BJ (cell line): Measurements from ENCODE around the gene ARHGDIA. TPM values are rescaled to one million over a fixed set of nuclear protein-coding genes. Genes with fewer than 3 reads are reported as not detected.

Source experiments
- CTCF ChIA-PET: fragments of 350-600 bp; formaldehyde crosslinking; extraction: SDS; loops from one replicate; lab custom pipeline; 2021; ENCODE audit warnings: antibody characterized with exemption, inconsistent platforms; lab: Yijun Ruan, JAX
- POLR2A ChIA-PET: fragments of 300-600 bp; sonication (Branson Sonifier 250); formaldehyde crosslinking; extraction: SDS; loops from one replicate; lab custom pipeline; 2021; ENCODE audit warnings: antibody characterized with exemption; lab: Charles Lee
- DNase-seq: peaks from one replicate; pipeline ENCODE4 v3.0.0-alpha.2; 2011; ENCODE audit warnings: low read depth
- H3K27me3 ChIP-seq: 2 replicates; pipeline ENCODE4 v1.6.0; 2011; ENCODE audit warnings: low read length; ENCODE audit not compliant: control insufficient read depth, insufficient read depth
- H3K36me3 ChIP-seq: 2 replicates; pipeline ENCODE4 v1.5.1; 2011; ENCODE audit warnings: low read length; ENCODE audit not compliant: control insufficient read depth, insufficient read depth
- H3K4me3 ChIP-seq: 2 replicates; pipeline ENCODE4 v1.5.1; 2011; ENCODE audit warnings: low read depth, mild to moderate bottlenecking, control low read depth, low read length
- polyA plus RNA-seq: library from polyadenylated mRNA; depleted of rRNA; stranded (reverse); fragments of >200 nt; gene quantifications from 2 replicates; pipeline ENCODE4 v1.2.3, GENCODE V29; 2011
- TF ChIP-seq, protein P1 (sequence below): IDR thresholded peaks from 2 replicates; pipeline ENCODE4 v1.5.1; 2011; ENCODE audit warnings: low read depth, mild to moderate bottlenecking, control low read depth, inconsistent platforms, low read length, moderate library complexity; ENCODE audit not compliant: insufficient read depth

Gene ARHGDIA
- polyA plus RNA-seq, 1 experiment = 163 TPM

- ChIA-PET CTCF (no interaction called here), POLR2A (no interaction called here)
- Histone ChIP-seq H3K4me3 (no peak overlapping the region), H3K27me3 (no peaks in the 10 kb centered on the region), H3K36me3 (peaks cover 30% of the 10 kb centered on the region)
- TF ChIP-seq, protein P1, sequence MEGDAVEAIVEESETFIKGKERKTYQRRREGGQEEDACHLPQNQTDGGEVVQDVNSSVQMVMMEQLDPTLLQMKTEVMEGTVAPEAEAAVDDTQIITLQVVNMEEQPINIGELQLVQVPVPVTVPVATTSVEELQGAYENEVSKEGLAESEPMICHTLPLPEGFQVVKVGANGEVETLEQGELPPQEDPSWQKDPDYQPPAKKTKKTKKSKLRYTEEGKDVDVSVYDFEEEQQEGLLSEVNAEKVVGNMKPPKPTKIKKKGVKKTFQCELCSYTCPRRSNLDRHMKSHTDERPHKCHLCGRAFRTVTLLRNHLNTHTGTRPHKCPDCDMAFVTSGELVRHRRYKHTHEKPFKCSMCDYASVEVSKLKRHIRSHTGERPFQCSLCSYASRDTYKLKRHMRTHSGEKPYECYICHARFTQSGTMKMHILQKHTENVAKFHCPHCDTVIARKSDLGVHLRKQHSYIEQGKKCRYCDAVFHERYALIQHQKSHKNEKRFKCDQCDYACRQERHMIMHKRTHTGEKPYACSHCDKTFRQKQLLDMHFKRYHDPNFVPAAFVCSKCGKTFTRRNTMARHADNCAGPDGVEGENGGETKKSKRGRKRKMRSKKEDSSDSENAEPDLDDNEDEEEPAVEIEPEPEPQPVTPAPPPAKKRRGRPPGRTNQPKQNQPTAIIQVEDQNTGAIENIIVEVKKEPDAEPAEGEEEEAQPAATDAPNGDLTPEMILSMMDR = no peak
- DNase-seq = no peak
Measured at GRCh38 chr17:81889602-81890001, 18.5 kb upstream of the ARHGDIA start.

DNA sequence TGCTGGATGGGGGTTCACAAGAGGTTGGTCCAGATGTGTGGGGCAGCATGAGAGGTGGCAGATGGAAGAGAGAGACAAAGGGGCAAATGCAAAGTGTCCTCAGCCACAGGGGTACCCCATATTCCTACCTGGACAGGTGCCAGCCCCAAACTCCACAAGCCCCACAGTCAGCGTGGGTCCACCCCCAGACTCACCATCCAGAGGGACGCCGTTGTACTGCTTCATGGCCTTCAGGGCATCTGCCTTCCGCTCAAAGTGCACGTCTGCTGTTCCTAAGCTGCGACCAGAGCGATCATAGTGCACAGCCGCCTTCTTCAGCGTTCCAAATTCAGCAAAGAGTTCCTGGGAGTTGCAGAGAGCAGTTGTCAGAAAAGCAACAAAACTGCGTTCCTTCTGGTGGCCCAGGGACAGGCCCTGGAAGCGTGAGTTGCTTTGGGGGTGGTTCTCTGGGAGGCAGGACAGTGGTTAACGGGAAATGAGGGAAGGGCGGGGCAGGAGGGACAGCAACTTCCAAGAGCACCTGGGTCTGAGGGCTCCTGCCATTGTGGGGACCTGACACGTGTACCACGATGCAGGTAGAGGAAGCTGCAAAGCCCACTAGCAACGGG lies 18.0 kb upstream of the ARHGDIA start:
- ChIA-PET POLR2A (no interaction called here), CTCF (interaction anchor here (0.7 kb wide), 1 partner anchor 71 kb away, joined by 3 read pairs; no protein-coding TSS in a partner anchor)
- Histone ChIP-seq H3K4me3 (no peak overlapping the region), H3K36me3 (peaks cover 27% of the 10 kb centered on the region), H3K27me3 (no peaks in the 10 kb centered on the region)
- TF ChIP-seq, protein P1 = no peak
- no peak for DNase-seq

DNA sequence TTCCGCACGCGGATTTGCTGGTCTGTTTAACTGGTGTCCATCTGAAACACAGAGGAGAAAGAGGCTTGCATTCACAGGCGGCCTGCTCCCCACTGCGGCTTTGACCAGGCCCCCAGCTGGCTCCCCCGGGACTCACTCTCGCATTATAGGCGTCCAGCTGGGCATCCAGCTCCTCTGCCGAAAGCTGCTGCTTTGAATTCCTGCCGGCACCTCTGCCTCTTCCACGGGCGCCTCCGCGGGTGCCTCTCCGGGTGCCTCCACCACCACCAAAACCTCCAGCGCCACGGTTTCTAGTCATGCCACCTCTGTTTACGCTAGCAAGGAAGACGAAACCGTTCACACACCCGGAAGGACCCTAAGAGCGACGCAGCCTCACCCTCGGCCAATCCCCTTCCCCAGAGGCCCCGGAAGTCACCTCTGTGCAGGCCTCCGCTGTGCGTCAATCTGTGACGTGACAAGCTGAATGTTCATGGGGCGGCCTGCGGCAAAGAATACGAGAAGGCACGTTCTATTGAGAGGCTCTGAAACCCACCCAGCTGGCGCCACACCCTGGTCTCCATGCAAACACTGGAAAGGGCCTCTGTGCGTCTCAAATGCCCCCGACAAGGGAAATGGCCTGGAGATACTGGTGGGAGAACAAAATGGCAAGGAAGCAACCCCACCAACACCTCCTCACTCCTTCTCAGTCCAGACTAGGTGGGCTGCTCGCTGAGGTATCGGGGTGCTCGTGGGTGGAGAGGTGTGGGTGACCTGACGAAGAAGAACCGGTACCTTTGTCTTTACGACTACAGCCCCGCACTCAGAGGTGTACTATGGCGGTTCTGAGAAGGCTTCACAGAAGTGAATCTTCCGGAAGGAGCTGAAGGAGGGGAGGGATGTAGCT lies 17.2 kb upstream of the ARHGDIA start:
- peaks cover 27% of the 10 kb centered on the region for H3K36me3 ChIP-seq
- no peak for DNase-seq
- CTCF ChIA-PET = interaction anchor here (0.7 kb wide), 1 partner anchor 72 kb away, joined by 3 read pairs; no protein-coding TSS in a partner anchor

DNA sequence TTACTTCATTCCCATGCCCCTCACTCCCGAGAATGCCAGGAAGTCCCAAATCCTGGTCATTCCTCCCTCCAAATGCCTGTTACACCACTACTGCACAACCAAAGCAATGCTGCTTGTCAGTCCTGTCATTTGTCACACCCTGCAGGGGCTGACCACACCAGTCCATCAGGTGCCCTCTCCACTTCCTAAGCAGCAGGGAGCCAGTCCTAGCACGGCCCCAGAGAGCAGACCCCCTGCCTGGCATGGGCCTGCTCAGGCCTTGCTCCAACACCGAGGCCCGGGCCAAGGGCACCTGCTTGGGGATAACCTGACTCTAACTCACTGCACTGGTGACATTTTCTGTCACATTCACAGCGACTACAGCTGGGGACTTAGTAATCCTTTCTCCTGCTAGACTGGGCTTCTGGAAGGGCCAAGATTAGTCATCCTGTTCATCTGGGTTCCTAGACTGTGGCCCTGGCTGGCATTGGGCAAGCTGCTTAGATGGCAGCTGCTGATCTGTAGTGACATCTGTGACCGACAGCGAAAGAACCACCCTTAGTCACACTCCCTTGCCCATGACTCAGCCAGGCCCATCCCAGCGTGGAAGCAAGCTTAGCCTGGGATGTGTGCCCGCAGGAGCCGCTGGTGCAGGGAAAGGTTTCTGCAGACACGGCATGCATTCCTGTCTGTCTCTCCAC lies 14.9 kb upstream of the ARHGDIA start:
- Histone ChIP-seq H3K36me3 (peaks cover 27% of the 10 kb centered on the region), H3K4me3 (no peak overlapping the region), H3K27me3 (no peaks in the 10 kb centered on the region)
- ChIA-PET CTCF (interaction anchor here (1.4 to 1.7 kb wide), 2 partner anchors 14 to 16 kb away, joined by 3 read pairs; no protein-coding TSS in a partner anchor), POLR2A (no interaction called here)
- TF ChIP-seq, protein P1 = no peak
- DNase-seq = no peak

More for the DNA sequence above, 17.2 kb upstream of the ARHGDIA start:
- no peak overlapping the region for H3K4me3 ChIP-seq
- TF ChIP-seq, protein P1 = no peak
- H3K27me3 ChIP-seq = no peaks in the 10 kb centered on the region
- POLR2A ChIA-PET = no interaction called here
